ENCODE measurements around the gene PRKCA.
"Not testable (repeated sequence)": the region's sequence is repeated elsewhere in the genome, so short reads cannot be mapped to it uniquely, and the experiment has no call there.

GRCh38 chr17:66713021-66713532 is 410.7 kb downstream of the PRKCA start:
- TF ChIP-seq CTCF, POLR2A (IDR thresholded peaks at IDR 0.05): not testable (repeated sequence)

All from suprapubic skin (tissue), 3 donors.